Activated naive CD4-positive, alpha-beta T cell treated with anti-CD3 and anti-CD28 coated beads, Interleukin-2, amount 50 U/mL, for 72 hours (primary cell): ENCODE data around the gene DNM1. TPM values are rescaled to one million over a fixed set of nuclear protein-coding genes. Genes with fewer than 3 reads are reported as not detected.
A peak's percentile ranks its signal among the peaks of the same experiment; 100 is the strongest.
"Not testable (repeated sequence)": the region's sequence is repeated elsewhere in the genome, so short reads cannot be mapped to it uniquely, and the experiment has no call there.

ENCODE experiments used
- ATAC-seq, 2 donors: fragments of 150-1000 bp; cut with Tn5 transposase; 2 replicates each; pipeline ENCODE4 v1.10.0; 2021; ENCODE audit warnings: mild to moderate bottlenecking in 2 of 2, moderate library complexity in 2 of 2
- DNase-seq, 2 donors: peaks; one replicate each; pipeline ENCODE4 v3.0.0; 2021 to 2022; ENCODE audit warnings: low spot score in 2 of 2
- H3K27ac Mint-ChIP-seq, 2 donors: one replicate each; pipeline ENCODE4 v1.8.0; 2022; ENCODE audit warnings: mild to moderate bottlenecking in 2 of 2, mixed read lengths in 2 of 2
- H3K36me3 Mint-ChIP-seq, 2 donors: one replicate each; pipeline ENCODE4 v1.8.0; 2022; ENCODE audit warnings: mixed read lengths in 2 of 2
- H3K9me3 Mint-ChIP-seq, 2 donors: one replicate each; pipeline ENCODE4 v1.8.0; 2022; ENCODE audit warnings: mixed read lengths in 2 of 2
- total RNA-seq, 2 donors: library from RNA; stranded (reverse); gene quantifications; one replicate each; pipeline ENCODE4 v1.2.3, GENCODE V29; 2022

The DNM1 gene
- total RNA-seq, 2 donors from 2014 or later: 1.6 to 5.1 TPM

- Mint-ChIP-seq H3K27ac (no peak overlapping the region), H3K9me3 (no peaks in the 10 kb centered on the region), H3K36me3 (no peaks in the 10 kb centered on the region)
- ATAC-seq (no peak), DNase-seq (no peak)
Observed at GRCh38 chr9:128266868-128267590, 63.9 kb downstream of the DNM1 start.

- ATAC-seq (no peak), DNase-seq (no peak)
- Mint-ChIP-seq H3K36me3 (peaks cover 0 to 7% of the 10 kb centered on the region in 2 donors), H3K9me3 (no peaks in the 10 kb centered on the region), H3K27ac (no peak overlapping the region)
Observed at GRCh38 chr9:128271112-128271511, 67.9 kb downstream of the DNM1 start.

GRCh38 chr9:128271512-128271911 lies 68.3 kb downstream of the DNM1 start:
- ATAC-seq: no peak
- Mint-ChIP-seq H3K9me3 (no peaks in the 10 kb centered on the region), H3K27ac (peak overlapping the region in 1 of 2 donors; percentile 61), H3K36me3 (peaks cover 0 to 11% of the 10 kb centered on the region in 2 donors)
- no peak for DNase-seq

GRCh38 chr9:128274245-128274644 lies 71.1 kb downstream of the DNM1 start:
- DNase-seq (no peak), ATAC-seq (no peak)
- H3K9me3 Mint-ChIP-seq: no peaks in the 10 kb centered on the region
- peaks cover 0 to 12% of the 10 kb centered on the region in 2 donors for H3K36me3 Mint-ChIP-seq
- H3K27ac Mint-ChIP-seq: peak overlapping the region in 1 of 2 donors; percentile 98

- ATAC-seq (peak; percentile 62 to 76), DNase-seq (no peak)
- Mint-ChIP-seq H3K27ac (peak within 1 kb of the TSS; percentile 98 to 99), H3K9me3 (no peaks in the 10 kb centered on the region), H3K36me3 (peaks cover 0 to 12% of the 10 kb centered on the region in 2 donors)
Observed at GRCh38 chr9:128275198-128276007, 72.2 kb downstream of the DNM1 start, which contains the start of gene GOLGA2. TSS of gene GOLGA2 (minus strand) at chr9:128276007. CDS start at chr9:128275976, 31 bp downstream.

GRCh38 chr9:128276008-128276573 lies 72.9 kb downstream of the DNM1 start, which contains the start of gene SWI5:
TSS of gene SWI5 (plus strand) at chr9:128276276.
- DNase-seq: peak; percentile 100
- Mint-ChIP-seq H3K9me3 (no peaks in the 10 kb centered on the region), H3K27ac (peak within 1 kb of the TSS; percentile 98 to 99), H3K36me3 (peaks cover 0 to 12% of the 10 kb centered on the region in 2 donors)
- ATAC-seq: peak; percentile 98 to 99

GRCh38 chr9:128276574-128277270 lies 73.5 kb downstream of the DNM1 start:
- ATAC-seq (peak in 1 of 2 donors; percentile 3), DNase-seq (no peak)
- Mint-ChIP-seq H3K36me3 (peaks cover 0 to 12% of the 10 kb centered on the region in 2 donors), H3K27ac (peak overlapping the region; percentile 98 to 99), H3K9me3 (no peaks in the 10 kb centered on the region)

- H3K36me3 Mint-ChIP-seq: peaks cover 0 to 12% of the 10 kb centered on the region in 2 donors
Observed at GRCh38 chr9:128279088-128280073, 76.2 kb downstream of the DNM1 start.

GRCh38 chr9:128280084-128280622 lies 77.0 kb downstream of the DNM1 start:
- no peak for DNase-seq
- Mint-ChIP-seq H3K9me3 (no peaks in the 10 kb centered on the region), H3K36me3 (peaks cover 0 to 7% of the 10 kb centered on the region in 2 donors), H3K27ac (peak overlapping the region; percentile 43 to 72)
- no peak for ATAC-seq

More at GRCh38 chr9:128279088-128280073, 76.2 kb downstream of the DNM1 start:
- ATAC-seq, H3K9me3 Mint-ChIP-seq, DNase-seq: not testable (repeated sequence)
- peak overlapping the region in 1 of 2 donors; percentile 43 for H3K27ac Mint-ChIP-seq

- Mint-ChIP-seq H3K27ac (no peak overlapping the region), H3K36me3 (no peaks in the 10 kb centered on the region), H3K9me3 (no peaks in the 10 kb centered on the region)
- no peak for ATAC-seq
- no peak for DNase-seq
Observed at GRCh38 chr9:128282500-128282899, 79.3 kb downstream of the DNM1 start.

GRCh38 chr9:128285033-128285784 lies 82.0 kb downstream of the DNM1 start:
- H3K27ac Mint-ChIP-seq: peak overlapping the region in 1 of 2 donors; percentile 29
- no peak for ATAC-seq
- DNase-seq: no peak
- H3K36me3 Mint-ChIP-seq: no peaks in the 10 kb centered on the region
- no peaks in the 10 kb centered on the region for H3K9me3 Mint-ChIP-seq

- H3K27ac Mint-ChIP-seq: peak overlapping the region in 1 of 2 donors; percentile 72
- no peak for ATAC-seq
- no peak for DNase-seq
- no peaks in the 10 kb centered on the region for H3K36me3 Mint-ChIP-seq
- H3K9me3 Mint-ChIP-seq: no peaks in the 10 kb centered on the region
Observed at GRCh38 chr9:128286440-128286839, 83.3 kb downstream of the DNM1 start.

- ATAC-seq: no peak
- no peak for DNase-seq
- H3K27ac Mint-ChIP-seq: no peak overlapping the region
Observed at GRCh38 chr9:128288273-128289004, 85.3 kb downstream of the DNM1 start.

GRCh38 chr9:128292009-128292408 lies 88.8 kb downstream of the DNM1 start:
- Mint-ChIP-seq H3K36me3 (no peaks in the 10 kb centered on the region), H3K9me3 (no peaks in the 10 kb centered on the region), H3K27ac (no peak overlapping the region)
- ATAC-seq (no peak), DNase-seq (no peak)

More at GRCh38 chr9:128288273-128289004, 85.3 kb downstream of the DNM1 start:
- Mint-ChIP-seq H3K9me3 (no peaks in the 10 kb centered on the region), H3K36me3 (no peaks in the 10 kb centered on the region)
